T-cell (primary cell): ENCODE measurements around the gene PADI6. TPM values are rescaled to one million over a fixed set of nuclear protein-coding genes. Genes with fewer than 3 reads are reported as not detected.

Source experiments
- ATAC-seq, 4 experiments: fragments of 200-7000 bp in 3 of 4; fragments of 150-1000 bp in 1 of 4; cut with Tn5 transposase; replicated peaks in 1 of 4; 1 replicate in 3 of 4; 2 replicates in 1 of 4; pipeline ENCODE4 v1.10.0; 2021; ENCODE audit warnings: moderate library complexity in 3 of 4, mild to moderate bottlenecking in 2 of 4, moderate number of reproducible peaks in 1 of 4
- CTCF ChIA-PET, 2 donors: fragments of 300-600 bp; sonication (Branson Sonifier 250); formaldehyde crosslinking; loops; one replicate each; lab custom pipeline; 2022; ENCODE audit warnings: antibody characterized with exemption in 2 of 2; lab: Charles Lee
- POLR2A ChIA-PET, 2 donors: fragments of 300-600 bp; sonication (Branson Sonifier 250); formaldehyde crosslinking; loops; one replicate each; lab custom pipeline; 2022; ENCODE audit warnings: antibody characterized with exemption in 2 of 2; lab: Charles Lee
- DNase-seq, 35 experiments: peaks; one replicate each; pipeline versions ENCODE4 v3.0.0 to v3.0.0-alpha.2; 2013 to 2023
- H3K27ac ChIP-seq: one replicate; pipeline ENCODE4 v1.5.1; 2013; ENCODE audit warnings: low read length
- H3K27me3 ChIP-seq, 2 experiments: replicated peaks in 1 of 2; 1 replicate in 1 of 2; 2 replicates in 1 of 2; pipeline versions ENCODE4 v1.6.1 to v1.7.0; 2013; ENCODE audit warnings: low read length in 1 of 2, mixed read lengths in 1 of 2; ENCODE audit not compliant: control insufficient read depth in 2 of 2, insufficient read depth in 2 of 2; ENCODE audit errors: extremely low read depth in 1 of 2
- H3K36me3 ChIP-seq, 2 donors: 1 replicate in 1 of 2; 2 replicates in 1 of 2; pipeline versions ENCODE4 v1.6.1 to v1.7.0; 2013; ENCODE audit warnings: low read length in 1 of 2; ENCODE audit not compliant: control insufficient read depth in 2 of 2, insufficient read depth in 1 of 2; ENCODE audit errors: extremely low read depth in 1 of 2
- H3K4me1 ChIP-seq, 2 experiments: 1 replicate in 1 of 2; 2 replicates in 1 of 2; pipeline versions ENCODE4 v1.6.1 to v1.7.0; 2013; ENCODE audit warnings: low read length in 2 of 2, mixed read lengths in 1 of 2; ENCODE audit not compliant: insufficient read depth in 2 of 2, control insufficient read depth in 1 of 2; ENCODE audit errors: extremely low read depth in 1 of 2
- H3K4me3 ChIP-seq, 2 donors: 1 replicate in 1 of 2; 2 replicates in 1 of 2; pipeline versions ENCODE4 v1.5.1 to v1.7.0; 2013; ENCODE audit warnings: mild to moderate bottlenecking in 2 of 2, low read length in 1 of 2, moderate library complexity in 1 of 2; ENCODE audit not compliant: control insufficient read depth in 1 of 2; ENCODE audit errors: extremely low read depth in 1 of 2
- H3K9me3 ChIP-seq: 2 replicates; pipeline ENCODE4 v1.7.0; 2013
- H3K27ac Mint-ChIP-seq, 2 donors: one replicate each; pipeline ENCODE4 v1.8.0; 2020 to 2021; ENCODE audit warnings: mild to moderate bottlenecking in 2 of 2, mixed read lengths in 2 of 2
- H3K27me3 Mint-ChIP-seq, 2 donors: one replicate each; pipeline ENCODE4 v1.8.0; 2021 to 2022; ENCODE audit warnings: mixed read lengths in 2 of 2
- H3K36me3 Mint-ChIP-seq: one replicate; pipeline ENCODE4 v1.8.0; 2021; ENCODE audit warnings: mixed read lengths
- H3K4me1 Mint-ChIP-seq, 3 donors: one replicate each; pipeline ENCODE4 v1.8.0; 2020 to 2022; ENCODE audit warnings: mixed read lengths in 3 of 3, mild to moderate bottlenecking in 1 of 3
- H3K4me3 Mint-ChIP-seq, 3 donors: one replicate each; pipeline ENCODE4 v1.8.0; 2020 to 2022; ENCODE audit warnings: mild to moderate bottlenecking in 3 of 3, mixed read lengths in 3 of 3, moderate library complexity in 3 of 3
- H3K9me3 Mint-ChIP-seq, 3 donors: one replicate each; pipeline ENCODE4 v1.8.0; 2020 to 2022; ENCODE audit warnings: mixed read lengths in 3 of 3
- WGBS: methylation state at CpG from one replicate; pipeline ENCODE4 v1.1.5; 2013; ENCODE audit warnings: missing lambda C conversion rate; ENCODE audit not compliant: insufficient coverage; 5-methylcytosine and 5-hydroxymethylcytosine counted together
- total RNA-seq, 35 experiments: library from RNA in 6 of 35; stranded (reverse) in 6 of 35; fragments of 120-200 nt in 1 of 35; gene quantifications; one replicate each; pipeline versions ENCODE4 v1.2.1 to v1.2.4 and lab custom pipeline; 2013 to 2026

Gene PADI6
- total RNA-seq, 5 donors from 2014 or later (not counting 1 experiment from before 2014, with no cell fraction given): not detected

DNA sequence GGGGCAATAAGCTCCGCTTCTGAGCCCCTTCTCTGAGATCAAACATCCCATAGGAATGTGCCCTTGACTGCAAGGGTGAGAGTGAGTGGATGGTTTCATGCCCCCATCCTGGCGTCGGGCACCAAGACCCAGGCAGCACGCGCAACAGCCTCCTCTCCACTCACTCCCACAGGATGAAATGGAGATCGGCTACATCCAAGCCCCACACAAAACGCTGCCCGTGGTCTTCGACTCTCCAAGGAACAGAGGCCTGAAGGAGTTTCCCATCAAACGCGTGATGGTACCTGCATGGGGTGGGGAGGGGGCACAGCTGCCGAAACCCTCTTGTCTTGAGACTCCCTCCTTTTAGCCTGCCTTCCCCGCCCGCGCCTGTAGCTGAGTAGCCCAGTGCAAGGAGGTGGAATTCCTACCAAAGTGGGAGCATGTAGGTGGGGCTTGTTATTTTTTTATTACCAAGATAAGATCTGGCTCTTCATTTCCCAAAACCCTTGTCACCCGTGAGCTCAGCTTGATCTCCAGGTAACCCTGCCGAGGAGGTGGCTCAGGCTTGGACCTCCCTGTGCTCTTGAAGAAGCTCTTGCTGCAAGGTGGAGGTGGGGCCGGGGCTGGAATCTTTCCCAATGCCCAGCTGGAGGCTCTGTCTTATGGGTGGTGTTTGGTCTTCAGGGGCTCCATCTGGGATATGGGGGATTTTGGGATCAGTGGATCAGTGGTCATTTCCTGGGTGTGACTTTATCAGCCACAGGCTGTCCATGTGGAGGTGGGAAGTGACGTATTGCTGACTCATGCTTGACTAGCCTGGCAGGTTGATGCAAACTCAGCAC is 24.0 kb upstream of the PADI6 start:
- peaks cover 0 to 38% of the 10 kb centered on the region in 2 experiments for H3K27me3 ChIP-seq
- no peaks in the 10 kb centered on the region for H3K36me3 ChIP-seq
- no peak overlapping the region for H3K4me3 ChIP-seq
- CTCF ChIA-PET: no interaction called here
- no peak overlapping the region for H3K27ac ChIP-seq
- Mint-ChIP-seq H3K9me3 (peaks cover 0 to 11% (median 6%) of the 10 kb centered on the region in 3 donors), H3K27ac (no peak overlapping the region), H3K36me3 (no peaks in the 10 kb centered on the region), H3K4me1 (peaks cover 0 to 8% (median 6%) of the 10 kb centered on the region in 3 donors), H3K4me3 (no peak overlapping the region), H3K27me3 (peaks cover 3 to 28% of the 10 kb centered on the region in 2 donors)
- 100% methylated on average over 1 of the region's 19 CpGs for WGBS
- DNase-seq: no peak
- no peaks in the 10 kb centered on the region for H3K9me3 ChIP-seq
- POLR2A ChIA-PET: no interaction called here
- peaks cover 0 to 9% of the 10 kb centered on the region in 2 experiments for H3K4me1 ChIP-seq
- ATAC-seq: no peak

DNA sequence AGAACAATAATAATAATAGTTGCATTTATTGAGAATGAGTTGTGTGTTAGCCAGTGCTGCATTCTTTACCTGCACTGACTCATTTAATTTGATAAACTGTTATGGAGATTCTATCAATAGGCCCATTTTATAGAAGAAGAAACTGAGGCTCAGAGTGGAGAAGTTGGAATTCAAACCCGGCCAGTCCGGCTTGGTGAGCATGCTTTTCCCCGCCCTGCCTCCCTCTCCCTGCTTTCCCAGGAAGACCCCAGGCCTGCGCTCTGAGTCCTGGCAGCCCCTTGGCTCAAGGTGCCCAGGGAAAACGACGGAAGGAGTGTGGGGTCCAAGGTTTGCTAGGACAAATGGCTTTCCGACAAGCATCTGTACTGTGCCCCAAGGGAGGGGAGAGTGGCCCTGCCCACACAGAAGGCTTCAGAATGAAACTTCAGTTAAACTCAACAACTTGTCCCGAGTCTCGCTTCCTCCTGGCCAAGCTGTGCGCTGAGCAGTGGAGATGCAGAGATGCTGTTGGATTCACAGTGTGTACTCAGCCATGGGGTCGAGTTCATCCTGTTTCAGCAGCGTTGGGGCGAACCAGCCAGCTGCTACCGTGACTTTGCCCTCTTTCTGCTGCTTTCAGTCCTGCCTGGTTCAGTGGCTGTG is 23.3 kb upstream of the PADI6 start:
- H3K27ac Mint-ChIP-seq: no peak overlapping the region
- POLR2A ChIA-PET: no interaction called here
- WGBS: 79% methylated on average over 10 of the region's 14 CpGs

DNA sequence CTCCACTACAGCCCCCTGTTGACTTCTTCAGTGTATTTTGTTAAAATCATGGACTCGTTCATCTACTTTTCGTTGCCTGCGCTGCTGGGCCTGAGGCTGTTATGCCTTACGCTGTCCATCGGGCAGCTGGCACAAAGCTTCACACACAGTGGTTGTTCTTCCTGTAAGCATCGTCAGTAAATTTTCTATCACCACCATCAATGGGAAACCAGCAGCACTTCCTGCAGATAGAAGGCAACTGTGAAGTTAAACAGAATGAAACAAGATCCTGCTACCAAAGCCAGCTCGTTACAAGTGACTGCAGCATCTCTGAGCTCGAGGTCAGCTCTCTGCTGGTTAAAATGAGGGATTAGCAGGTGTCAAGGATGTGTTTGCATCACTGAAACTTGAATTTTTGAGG is 21.9 kb upstream of the PADI6 start:
- Mint-ChIP-seq H3K4me1 (peaks cover 0 to 8% (median 6%) of the 10 kb centered on the region in 3 donors), H3K4me3 (no peak overlapping the region), H3K27ac (peak overlapping the region; percentile 55 to 87), H3K9me3 (peaks cover 0 to 5% (median 0%) of the 10 kb centered on the region in 3 donors), H3K36me3 (no peaks in the 10 kb centered on the region), H3K27me3 (peaks cover 3 to 29% of the 10 kb centered on the region in 2 donors)
- POLR2A ChIA-PET: no interaction called here
- CTCF ChIA-PET: interaction anchor here in 1 of 2 donors (1.0 kb wide), 1 partner anchor 11 kb away, joined by 3 read pairs; no protein-coding TSS in a partner anchor
- no peak for DNase-seq
- H3K36me3 ChIP-seq: no peaks in the 10 kb centered on the region
- peaks cover 0 to 38% of the 10 kb centered on the region in 2 experiments for H3K27me3 ChIP-seq
- no peaks in the 10 kb centered on the region for H3K9me3 ChIP-seq
- H3K4me3 ChIP-seq: no peak overlapping the region
- 44% methylated on average over 6 of the region's 8 CpGs for WGBS
- H3K27ac ChIP-seq: no peak overlapping the region
- peak in 2 of 4 experiments; percentile 24 to 42 for ATAC-seq
- H3K4me1 ChIP-seq: peaks cover 0 to 11% of the 10 kb centered on the region in 2 experiments

More for the DNA sequence above, 23.3 kb upstream of the PADI6 start:
- Histone ChIP-seq H3K27me3 (peaks cover 0 to 38% of the 10 kb centered on the region in 2 experiments), H3K4me3 (no peak overlapping the region), H3K4me1 (peaks cover 0 to 9% of the 10 kb centered on the region in 2 experiments), H3K36me3 (no peaks in the 10 kb centered on the region), H3K27ac (no peak overlapping the region), H3K9me3 (no peaks in the 10 kb centered on the region)
- Mint-ChIP-seq H3K4me1 (peaks cover 0 to 8% (median 6%) of the 10 kb centered on the region in 3 donors), H3K9me3 (peaks cover 0 to 10% (median 5%) of the 10 kb centered on the region in 3 donors), H3K36me3 (no peaks in the 10 kb centered on the region), H3K27me3 (peaks cover 3 to 29% of the 10 kb centered on the region in 2 donors), H3K4me3 (no peak overlapping the region)
- CTCF ChIA-PET: no interaction called here
- DNase-seq: no peak
- ATAC-seq: no peak

DNA sequence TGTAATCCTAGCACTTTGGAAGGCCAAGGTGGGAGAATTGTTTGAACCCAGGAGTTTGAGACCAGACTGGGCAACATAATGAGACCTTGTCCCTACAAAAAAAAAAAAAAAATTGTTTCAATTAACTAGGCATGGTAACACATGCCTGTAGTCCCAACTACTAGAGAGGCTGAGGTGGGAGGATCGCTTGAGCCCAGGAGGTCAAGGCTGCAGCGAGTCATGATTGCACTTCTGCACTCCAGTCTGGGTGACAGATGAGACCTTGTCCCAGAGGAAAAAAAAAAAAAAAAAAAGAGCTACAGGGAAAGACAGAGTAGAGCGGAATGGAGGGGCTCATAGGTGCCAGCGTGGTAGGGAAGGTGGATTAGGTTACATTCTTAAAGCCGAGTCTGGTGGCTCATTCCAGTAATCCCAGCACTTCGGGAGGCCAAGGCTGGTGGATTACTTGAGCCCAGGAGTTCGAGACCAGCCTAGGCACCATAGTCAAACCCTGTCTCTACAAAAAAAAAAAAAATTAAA is 21.0 kb upstream of the PADI6 start:
- no peak overlapping the region for H3K4me3 Mint-ChIP-seq
- no peak overlapping the region for H3K4me3 ChIP-seq
- 88% methylated on average over 2 of the region's 7 CpGs for WGBS
- peaks cover 0 to 20% of the 10 kb centered on the region in 2 experiments for H3K4me1 ChIP-seq
- no peaks in the 10 kb centered on the region for H3K9me3 Mint-ChIP-seq
- ATAC-seq: no peak
- no peaks in the 10 kb centered on the region for H3K36me3 ChIP-seq
- POLR2A ChIA-PET: interaction anchor here in 1 of 2 donors (0.6 kb wide), 1 partner anchor 20 kb away, joined by 5 read pairs; no protein-coding TSS in a partner anchor
- H3K27ac ChIP-seq: no peak overlapping the region
- peaks cover 3 to 29% of the 10 kb centered on the region in 2 donors for H3K27me3 Mint-ChIP-seq
- no peaks in the 10 kb centered on the region for H3K36me3 Mint-ChIP-seq
- H3K4me1 Mint-ChIP-seq: peaks cover 4 to 11% (median 6%) of the 10 kb centered on the region in 3 donors
- CTCF ChIA-PET: interaction anchor here in 1 of 2 donors (0.6 kb wide), 1 partner anchor 10 kb away, joined by 5 read pairs; no protein-coding TSS in a partner anchor
- no peak for DNase-seq
- peaks cover 0 to 38% of the 10 kb centered on the region in 2 experiments for H3K27me3 ChIP-seq
- H3K27ac Mint-ChIP-seq: no peak overlapping the region
- no peaks in the 10 kb centered on the region for H3K9me3 ChIP-seq

DNA sequence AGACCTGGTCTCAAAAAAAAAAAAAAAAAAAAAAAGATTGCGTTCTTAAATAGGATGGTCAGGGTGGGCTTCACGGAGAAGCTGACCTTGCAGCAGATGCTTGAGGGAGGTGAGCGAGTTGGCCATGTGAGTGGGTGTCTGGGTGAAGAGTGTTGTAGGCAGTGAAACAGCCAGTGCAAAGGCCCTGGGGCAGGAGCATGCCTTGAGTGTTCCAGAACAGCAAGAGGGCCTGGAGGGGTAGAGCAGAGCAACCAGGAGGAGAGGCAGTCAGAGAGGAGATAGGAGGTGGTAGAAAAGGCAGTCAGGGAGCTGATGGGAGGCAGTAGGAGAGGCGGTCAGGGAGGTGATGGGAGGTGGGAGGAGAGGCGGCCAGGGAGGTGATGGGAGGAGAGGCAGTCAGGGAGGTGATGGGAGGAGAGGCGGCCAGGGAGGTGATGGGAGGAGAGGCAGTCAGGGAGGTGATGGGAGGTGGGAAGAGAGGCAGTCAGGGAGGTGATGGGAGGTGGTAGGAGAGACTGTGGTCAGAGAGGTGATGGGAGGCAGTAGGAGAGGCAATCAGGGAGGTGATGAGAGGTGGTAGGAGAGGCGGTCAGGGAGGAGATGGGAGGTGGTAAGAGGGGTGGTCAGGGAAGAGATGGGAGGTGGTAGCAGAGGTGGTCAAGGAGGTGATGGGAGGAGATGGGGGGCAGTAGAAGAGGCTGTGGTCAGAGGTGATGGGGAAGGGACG is 20.2 kb upstream of the PADI6 start:
- 85% methylated on average over 4 of the region's 8 CpGs for WGBS
- peaks cover 0 to 28% of the 10 kb centered on the region in 2 experiments for H3K4me1 ChIP-seq
- POLR2A ChIA-PET: interaction anchor here in 1 of 2 donors (0.6 kb wide), 2 partner anchors 19 to 1421 kb away, joined by 3 to 5 read pairs; no protein-coding TSS in a partner anchor

More for the DNA sequence above, 20.2 kb upstream of the PADI6 start:
- Histone ChIP-seq H3K36me3 (no peaks in the 10 kb centered on the region), H3K27ac (no peak overlapping the region), H3K9me3 (no peaks in the 10 kb centered on the region), H3K27me3 (peaks cover 0 to 36% of the 10 kb centered on the region in 2 experiments), H3K4me3 (no peak overlapping the region)
- no peak for DNase-seq
- CTCF ChIA-PET: interaction anchor here in 1 of 2 donors (0.6 kb wide), 1 partner anchor 11 kb away, joined by 5 read pairs; no protein-coding TSS in a partner anchor
- no peak for ATAC-seq
- peaks cover 12 to 17% (median 12%) of the 10 kb centered on the region in 3 donors for H3K4me1 Mint-ChIP-seq
- no peak overlapping the region for H3K4me3 Mint-ChIP-seq
- peaks cover 3 to 26% of the 10 kb centered on the region in 2 donors for H3K27me3 Mint-ChIP-seq
- no peaks in the 10 kb centered on the region for H3K9me3 Mint-ChIP-seq
- H3K27ac Mint-ChIP-seq: no peak overlapping the region
- no peaks in the 10 kb centered on the region for H3K36me3 Mint-ChIP-seq
